C4-2B (cell line): ENCODE data around the gene SPATA4.

ENCODE experiments used
- H3K27ac ChIP-seq: fragments of 450-650 bp; 2 replicates; pipeline ENCODE4 v1.5.1; 2017
- ZFX ChIP-seq: fragments of 450-650 bp; IDR thresholded peaks from 2 replicates; pipeline ENCODE4 v1.6.1; 2017
- TF ChIP-seq, protein P1 (sequence below): fragments of 450-650 bp; conservative IDR thresholded peaks from 2 replicates; pipeline ENCODE4 v1.5.1; 2017; ENCODE audit warnings: mild to moderate bottlenecking

Gene SPATA4

DNA sequence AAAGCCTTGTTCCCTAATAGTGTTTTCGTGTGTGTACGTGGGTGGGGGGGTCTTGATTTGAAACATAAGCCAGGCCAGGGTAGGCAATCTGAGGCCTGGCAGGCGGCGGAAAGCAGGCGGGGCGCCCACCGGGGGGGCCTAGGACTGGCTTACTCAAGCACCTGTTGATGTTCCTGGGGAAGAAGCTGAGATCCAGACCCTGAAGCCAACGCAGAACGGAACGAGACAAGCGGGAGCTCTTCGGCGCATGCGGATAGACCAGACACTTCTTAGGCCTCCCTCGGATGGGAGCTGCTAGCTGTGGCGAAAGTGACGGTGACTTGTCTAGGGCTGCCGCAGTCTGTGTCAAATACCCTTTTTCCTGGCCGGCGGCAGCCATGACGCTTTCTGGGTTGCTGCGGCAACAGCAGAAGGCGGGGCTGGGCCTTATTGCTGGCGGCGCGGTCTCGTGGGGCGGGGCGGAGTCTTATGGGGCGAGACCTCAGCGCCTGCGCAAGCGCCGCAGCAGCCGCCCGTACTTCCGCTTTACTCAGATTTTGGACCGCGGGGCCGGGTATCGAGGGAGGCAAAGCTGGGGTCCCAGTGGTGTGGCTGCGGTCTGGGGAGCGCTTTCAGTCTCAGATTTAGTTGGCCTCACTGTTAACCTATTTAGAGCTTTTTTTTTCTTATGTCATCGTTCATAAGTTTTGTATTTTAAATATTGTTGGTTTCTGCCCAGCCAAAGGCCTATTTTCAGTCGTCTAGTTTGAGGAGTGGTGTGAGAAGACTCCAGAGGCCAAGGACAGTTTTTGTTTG, at the start of gene SPATA4:
SPATA4 (minus strand) TSS at position 402 of the 795 bp plus-strand sequence; CDS start at position 379, 23 bp downstream.
- peak within 1 kb of the TSS; percentile 40; the same call in 1 of the 2 replicates for H3K27ac ChIP-seq
- TF ChIP-seq, protein P1, sequence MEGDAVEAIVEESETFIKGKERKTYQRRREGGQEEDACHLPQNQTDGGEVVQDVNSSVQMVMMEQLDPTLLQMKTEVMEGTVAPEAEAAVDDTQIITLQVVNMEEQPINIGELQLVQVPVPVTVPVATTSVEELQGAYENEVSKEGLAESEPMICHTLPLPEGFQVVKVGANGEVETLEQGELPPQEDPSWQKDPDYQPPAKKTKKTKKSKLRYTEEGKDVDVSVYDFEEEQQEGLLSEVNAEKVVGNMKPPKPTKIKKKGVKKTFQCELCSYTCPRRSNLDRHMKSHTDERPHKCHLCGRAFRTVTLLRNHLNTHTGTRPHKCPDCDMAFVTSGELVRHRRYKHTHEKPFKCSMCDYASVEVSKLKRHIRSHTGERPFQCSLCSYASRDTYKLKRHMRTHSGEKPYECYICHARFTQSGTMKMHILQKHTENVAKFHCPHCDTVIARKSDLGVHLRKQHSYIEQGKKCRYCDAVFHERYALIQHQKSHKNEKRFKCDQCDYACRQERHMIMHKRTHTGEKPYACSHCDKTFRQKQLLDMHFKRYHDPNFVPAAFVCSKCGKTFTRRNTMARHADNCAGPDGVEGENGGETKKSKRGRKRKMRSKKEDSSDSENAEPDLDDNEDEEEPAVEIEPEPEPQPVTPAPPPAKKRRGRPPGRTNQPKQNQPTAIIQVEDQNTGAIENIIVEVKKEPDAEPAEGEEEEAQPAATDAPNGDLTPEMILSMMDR: no peak
- TF ChIP-seq ZFX: peak; percentile 32; the same call in 1 of the 2 replicates

DNA sequence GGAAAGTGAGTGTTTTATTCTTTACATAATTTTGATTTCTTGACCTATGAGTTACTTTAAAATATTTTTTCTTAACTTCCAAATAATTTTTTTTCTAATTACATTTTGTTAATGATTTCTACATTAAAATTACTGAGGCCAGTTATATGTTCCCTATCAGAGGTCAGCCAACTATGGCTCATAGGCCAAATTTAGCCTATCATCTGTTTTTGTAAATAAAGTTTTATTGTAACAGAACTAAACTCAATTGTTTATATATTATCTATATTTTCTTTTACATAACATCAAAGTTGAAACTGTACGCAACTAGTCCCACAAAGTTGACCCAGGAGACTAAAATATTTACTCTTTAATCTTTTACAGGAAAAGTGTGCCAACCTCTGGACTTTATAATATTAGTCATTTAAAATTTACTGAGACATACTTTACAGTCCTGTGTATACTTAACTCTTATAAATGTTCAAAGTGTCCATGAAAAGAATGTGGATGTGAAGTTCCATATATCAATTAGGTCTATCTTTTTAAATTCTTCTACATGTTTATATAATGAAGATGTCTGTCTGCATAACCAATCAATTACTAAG, 47.5 kb upstream of the SPATA4 start:
- TF ChIP-seq, protein P1: no peak
- TF ChIP-seq ZFX: no peak

DNA sequence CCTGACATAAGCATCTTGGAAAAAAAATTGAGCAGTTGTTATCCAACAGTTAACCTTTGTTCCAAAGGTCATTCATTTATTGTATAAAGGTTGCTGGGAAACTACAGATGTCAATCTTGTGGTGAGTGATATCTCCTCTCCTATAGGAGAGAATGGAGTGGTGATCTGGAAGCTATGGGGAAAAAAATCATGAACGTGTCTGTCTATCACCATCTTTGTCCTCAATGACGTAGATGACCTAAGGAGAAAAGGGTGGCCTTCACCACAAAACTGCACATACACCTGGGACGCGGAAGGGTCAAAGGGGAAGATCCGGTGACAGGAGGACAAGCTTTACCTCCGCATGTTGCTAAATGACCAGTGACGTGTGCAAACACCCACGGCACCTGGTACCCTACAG, 46.3 kb upstream of the SPATA4 start:
- TF ChIP-seq, protein P1: no peak
- no peak for TF ChIP-seq ZFX
- no peak overlapping the region for H3K27ac ChIP-seq

More for the DNA sequence above, 47.5 kb upstream of the SPATA4 start:
- no peak overlapping the region for H3K27ac ChIP-seq

DNA sequence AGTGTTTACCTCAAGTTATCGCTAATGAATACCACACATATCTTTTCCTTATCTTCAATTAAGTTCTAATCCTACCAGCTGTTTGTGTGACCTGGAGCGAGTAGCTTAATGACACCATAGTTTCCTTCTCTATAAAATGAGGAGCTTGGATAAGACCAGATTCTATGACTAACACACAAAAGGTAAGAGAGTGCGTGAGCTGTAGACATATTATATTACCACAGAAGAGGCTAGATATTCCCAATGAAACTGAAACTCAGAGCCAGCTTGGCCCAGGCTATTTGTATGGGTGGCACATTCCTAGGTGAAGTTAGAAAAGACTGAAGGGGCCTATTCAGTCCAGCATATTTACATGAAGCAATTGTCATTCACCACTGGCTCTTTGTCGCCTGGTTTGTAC, 43.4 kb upstream of the SPATA4 start:
- no peak overlapping the region for H3K27ac ChIP-seq
- no peak for TF ChIP-seq ZFX
- TF ChIP-seq, protein P1: no peak

DNA sequence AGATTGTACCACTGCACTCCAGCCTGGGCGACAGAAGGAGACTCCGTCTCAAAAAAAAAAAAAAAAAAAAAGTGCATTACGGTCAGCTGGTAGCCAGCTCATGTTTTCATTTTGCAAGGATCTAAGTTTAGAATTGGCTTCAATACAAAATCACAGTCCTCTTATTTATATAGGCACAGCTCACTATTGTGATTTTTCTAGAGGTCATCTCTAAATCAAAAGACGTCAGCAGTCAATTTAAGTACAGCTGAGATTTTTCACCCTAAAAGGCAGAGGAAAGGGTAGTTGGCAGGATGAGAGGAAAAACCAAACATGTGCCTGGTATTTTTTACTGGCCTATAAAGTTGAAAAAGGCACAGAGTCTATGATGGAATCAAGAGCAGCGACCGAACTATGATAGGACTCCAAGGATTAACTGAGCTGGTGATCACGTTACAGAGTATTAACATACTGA, 42.8 kb upstream of the SPATA4 start:
- H3K27ac ChIP-seq: peak overlapping the region; percentile 34
- TF ChIP-seq, protein P1: no peak
- TF ChIP-seq ZFX: no peak

DNA sequence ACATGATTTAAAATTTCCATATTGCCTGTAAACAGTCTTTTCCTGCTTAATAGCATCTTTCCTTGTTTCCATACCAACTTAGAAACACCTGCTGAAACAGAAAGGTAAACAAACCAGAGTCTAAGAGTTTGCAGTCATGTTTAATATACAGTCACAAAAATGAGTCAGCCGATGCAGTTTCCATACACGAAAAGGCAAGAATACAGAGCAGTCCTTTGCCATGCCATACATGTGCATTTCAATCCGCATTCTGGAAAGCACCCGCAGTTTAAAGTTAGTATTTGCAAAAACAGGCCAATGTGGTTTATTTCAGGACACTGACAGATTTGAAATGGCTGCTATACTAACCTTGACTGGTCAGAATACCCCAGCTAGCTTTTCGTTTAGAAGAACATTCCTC, 41.6 kb upstream of the SPATA4 start:
- no peak overlapping the region for H3K27ac ChIP-seq
- TF ChIP-seq, protein P1: no peak
- TF ChIP-seq ZFX: no peak

DNA sequence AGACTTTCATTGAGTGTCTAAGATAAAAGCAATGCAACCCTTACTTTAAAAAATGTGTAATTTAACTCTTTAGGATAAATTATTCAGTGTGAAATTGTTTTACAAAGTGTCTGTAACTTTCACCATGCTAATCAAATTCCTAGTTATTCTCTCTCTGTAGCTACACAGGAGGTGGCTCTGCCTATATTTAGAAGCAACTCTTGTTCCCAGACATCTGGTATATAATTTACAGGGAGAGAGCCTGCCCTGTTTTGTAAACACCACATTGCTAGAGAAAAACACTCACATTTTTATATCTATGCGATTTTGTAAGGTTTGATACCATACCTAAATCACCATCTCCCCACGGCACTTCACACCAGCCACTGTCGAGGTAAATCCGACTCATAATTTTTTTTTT, 35.5 kb upstream of the SPATA4 start:
- no peak overlapping the region for H3K27ac ChIP-seq
- TF ChIP-seq, protein P1: no peak
- TF ChIP-seq ZFX: no peak
